Smooth muscle cell (in vitro differentiated cells): Measurements from ENCODE around the gene SEMA3G. TPM values are rescaled to one million over a fixed set of nuclear protein-coding genes. Genes with fewer than 3 reads are reported as not detected.

Experiments used
- DNase-seq: peaks from one replicate; lab custom pipeline; 2025; ENCODE audit not compliant: unreplicated experiment; lab: John Stamatoyannopoulos, UW
- H2AFZ ChIP-seq: fragments of 200-600 bp; sonication (generic); 2 replicates; pipeline ENCODE4 v1.6.0; 2016; ENCODE audit warnings: antibody characterized with exemption, low read depth, mild to moderate bottlenecking
- H3F3A ChIP-seq: fragments of 200-600 bp; sonication (generic); 2 replicates; pipeline ENCODE4 v1.6.0; 2017; ENCODE audit warnings: antibody characterized with exemption, low read depth
- H3K27ac ChIP-seq: fragments of 200-600 bp; sonication (generic); 2 replicates; pipeline ENCODE4 v1.5.1; 2016; ENCODE audit warnings: low read depth, mild to moderate bottlenecking
- H3K27me3 ChIP-seq: fragments of 200-600 bp; sonication (generic); 2 replicates; pipeline ENCODE4 v1.6.1; 2016; ENCODE audit warnings: low read depth, mild to moderate bottlenecking
- H3K36me3 ChIP-seq: fragments of 200-600 bp; sonication (generic); 2 replicates; pipeline ENCODE4 v1.5.1; 2016; ENCODE audit warnings: low read depth
- H3K4me1 ChIP-seq: fragments of 200-600 bp; sonication (generic); 2 replicates; pipeline ENCODE4 v1.5.1; 2016; ENCODE audit warnings: low read depth
- H3K4me2 ChIP-seq: fragments of 200-600 bp; sonication (generic); 2 replicates; pipeline ENCODE4 v1.6.0; 2016; ENCODE audit warnings: mild to moderate bottlenecking
- H3K4me3 ChIP-seq: fragments of 200-600 bp; sonication (generic); 2 replicates; pipeline ENCODE4 v1.5.1; 2016; ENCODE audit warnings: mild to moderate bottlenecking
- H3K79me2 ChIP-seq: fragments of 200-600 bp; sonication (generic); 2 replicates; pipeline ENCODE4 v1.6.0; 2016; ENCODE audit warnings: low read depth, mild to moderate bottlenecking
- H3K9ac ChIP-seq: fragments of 200-600 bp; sonication (generic); 2 replicates; pipeline ENCODE4 v1.6.0; 2016; ENCODE audit warnings: low read depth
- H3K9me3 ChIP-seq: fragments of 200-600 bp; sonication (generic); replicated peaks from 2 replicates; pipeline ENCODE4 v1.5.1; 2016; ENCODE audit warnings: low read depth
- H4K20me1 ChIP-seq: fragments of 200-600 bp; sonication (generic); 2 replicates; pipeline ENCODE4 v1.6.0; 2016; ENCODE audit warnings: low read depth
- WGBS: methylation state at CpG from one replicate; pipeline ENCODE4 v1.1.7; 2016; ENCODE audit warnings: low lambda C conversion rate; 5-methylcytosine and 5-hydroxymethylcytosine counted together
- polyA plus RNA-seq: library from polyadenylated mRNA; unstranded; fragments of >200 nt; fragmentation: Nextera tagmentation; extraction: Ambion mirVana; gene quantifications from 2 replicates; pipeline ENCODE4 v1.2.1, GENCODE V29; 2016
- total RNA-seq: library from RNA; depleted of rRNA; stranded (reverse); fragments of >200 nt; gene quantifications from 2 replicates; pipeline ENCODE4 v1.2.3, GENCODE V29; 2014
- TF ChIP-seq, protein P1 (sequence below): fragments of 200-600 bp; sonication (generic); IDR thresholded peaks from 2 replicates; pipeline ENCODE4 v1.5.1; 2017; ENCODE audit warnings: borderline replicate concordance, mild to moderate bottlenecking, antibody characterized with exemption; ENCODE audit not compliant: insufficient read depth, poor library complexity, severe bottlenecking

SEMA3G gene
- total and polyA plus RNA-seq, 2 experiments from 2014 or later = 0.09 TPM

DNA sequence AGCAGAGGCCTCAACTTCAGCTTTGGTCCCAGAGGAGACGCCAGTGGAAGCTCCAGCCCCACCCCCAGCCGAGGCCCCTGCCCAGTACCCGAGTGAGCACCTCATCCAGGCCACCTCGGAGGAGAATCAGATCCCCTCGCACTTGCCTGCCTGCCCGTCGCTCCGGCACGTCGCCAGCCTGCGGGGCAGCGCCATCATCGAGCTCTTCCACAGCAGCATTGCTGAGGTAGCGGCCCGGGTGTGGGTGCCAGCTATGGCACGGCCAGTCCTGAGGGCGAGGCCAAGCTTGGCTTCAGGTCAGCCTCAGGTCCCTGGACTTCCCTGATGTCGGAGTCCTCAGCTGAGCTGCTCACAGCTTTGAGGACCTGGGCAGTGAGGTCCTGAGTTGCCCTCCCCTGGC is 44.5 kb upstream of the SEMA3G start:
- H3K9ac ChIP-seq = no peak overlapping the region
- H3K4me3 ChIP-seq = no peak overlapping the region
- no peak for DNase-seq
- no peaks in the 10 kb centered on the region for H3F3A ChIP-seq
- no peaks in the 10 kb centered on the region for H3K9me3 ChIP-seq
- peaks cover 44% of the 10 kb centered on the region for H4K20me1 ChIP-seq
- TF ChIP-seq, protein P1, sequence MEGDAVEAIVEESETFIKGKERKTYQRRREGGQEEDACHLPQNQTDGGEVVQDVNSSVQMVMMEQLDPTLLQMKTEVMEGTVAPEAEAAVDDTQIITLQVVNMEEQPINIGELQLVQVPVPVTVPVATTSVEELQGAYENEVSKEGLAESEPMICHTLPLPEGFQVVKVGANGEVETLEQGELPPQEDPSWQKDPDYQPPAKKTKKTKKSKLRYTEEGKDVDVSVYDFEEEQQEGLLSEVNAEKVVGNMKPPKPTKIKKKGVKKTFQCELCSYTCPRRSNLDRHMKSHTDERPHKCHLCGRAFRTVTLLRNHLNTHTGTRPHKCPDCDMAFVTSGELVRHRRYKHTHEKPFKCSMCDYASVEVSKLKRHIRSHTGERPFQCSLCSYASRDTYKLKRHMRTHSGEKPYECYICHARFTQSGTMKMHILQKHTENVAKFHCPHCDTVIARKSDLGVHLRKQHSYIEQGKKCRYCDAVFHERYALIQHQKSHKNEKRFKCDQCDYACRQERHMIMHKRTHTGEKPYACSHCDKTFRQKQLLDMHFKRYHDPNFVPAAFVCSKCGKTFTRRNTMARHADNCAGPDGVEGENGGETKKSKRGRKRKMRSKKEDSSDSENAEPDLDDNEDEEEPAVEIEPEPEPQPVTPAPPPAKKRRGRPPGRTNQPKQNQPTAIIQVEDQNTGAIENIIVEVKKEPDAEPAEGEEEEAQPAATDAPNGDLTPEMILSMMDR = no peak
- 94% methylated on average over 18 of the region's 18 CpGs for WGBS
- H3K4me2 ChIP-seq = no peak overlapping the region
- no peak overlapping the region for H3K27ac ChIP-seq
- no peaks in the 10 kb centered on the region for H3K36me3 ChIP-seq
- no peaks in the 10 kb centered on the region for H3K27me3 ChIP-seq
- H3K4me1 ChIP-seq = no peaks in the 10 kb centered on the region
- H2AFZ ChIP-seq = no peak overlapping the region
- H3K79me2 ChIP-seq = no peaks in the 10 kb centered on the region

GRCh38 chr3:52488746-52489145 is 43.8 kb upstream of the SEMA3G start:
- H3K79me2 ChIP-seq = no peaks in the 10 kb centered on the region
- H3F3A ChIP-seq = no peaks in the 10 kb centered on the region
- H3K27me3 ChIP-seq = no peaks in the 10 kb centered on the region
- no peak overlapping the region for H3K4me3 ChIP-seq
- H3K9me3 ChIP-seq = no peaks in the 10 kb centered on the region
- H3K36me3 ChIP-seq = no peaks in the 10 kb centered on the region
- no peak overlapping the region for H2AFZ ChIP-seq
- TF ChIP-seq, protein P1 = no peak
- DNase-seq = no peak
- 95% methylated on average over 3 of the region's 3 CpGs for WGBS
- no peak overlapping the region for H3K27ac ChIP-seq
- no peak overlapping the region for H3K9ac ChIP-seq
- H3K4me2 ChIP-seq = no peak overlapping the region
- H4K20me1 ChIP-seq = peaks cover 51% of the 10 kb centered on the region
- H3K4me1 ChIP-seq = no peaks in the 10 kb centered on the region

DNA sequence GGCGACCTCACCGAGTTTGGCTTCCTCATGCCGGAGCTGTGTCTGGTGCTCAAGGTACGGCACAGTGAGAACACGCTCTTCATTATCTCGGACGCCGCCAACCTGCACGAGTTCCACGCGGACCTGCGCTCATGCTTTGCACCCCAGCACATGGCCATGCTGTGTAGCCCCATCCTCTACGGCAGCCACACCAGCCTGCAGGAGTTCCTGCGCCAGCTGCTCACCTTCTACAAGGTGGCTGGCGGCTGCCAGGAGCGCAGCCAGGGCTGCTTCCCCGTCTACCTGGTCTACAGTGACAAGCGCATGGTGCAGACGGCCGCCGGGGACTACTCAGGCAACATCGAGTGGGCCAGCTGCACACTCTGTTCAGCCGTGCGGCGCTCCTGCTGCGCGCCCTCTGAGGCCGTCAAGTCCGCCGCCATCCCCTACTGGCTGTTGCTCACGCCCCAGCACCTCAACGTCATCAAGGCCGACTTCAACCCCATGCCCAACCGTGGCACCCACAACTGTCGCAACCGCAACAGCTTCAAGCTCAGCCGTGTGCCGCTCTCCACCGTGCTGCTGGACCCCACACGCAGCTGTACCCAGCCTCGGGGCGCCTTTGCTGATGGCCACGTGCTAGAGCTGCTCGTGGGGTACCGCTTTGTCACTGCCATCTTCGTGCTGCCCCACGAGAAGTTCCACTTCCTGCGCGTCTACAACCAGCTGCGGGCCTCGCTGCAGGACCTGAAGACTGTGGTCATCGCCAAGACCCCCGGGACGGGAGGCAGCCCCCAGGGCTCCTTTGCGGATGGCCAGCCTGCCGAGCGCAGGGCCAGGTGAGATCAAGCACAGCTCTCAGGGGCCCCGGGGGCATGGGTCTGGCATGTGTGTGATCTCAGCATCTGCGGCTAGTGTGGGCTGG is 43.1 kb upstream of the SEMA3G start:
- Histone ChIP-seq H3K27ac (no peak overlapping the region), H3K9ac (no peak overlapping the region), H4K20me1 (peaks cover 57% of the 10 kb centered on the region), H3F3A (peaks cover 4% of the 10 kb centered on the region), H2AFZ (no peak overlapping the region), H3K4me2 (no peak overlapping the region), H3K36me3 (no peaks in the 10 kb centered on the region), H3K79me2 (no peaks in the 10 kb centered on the region), H3K4me3 (no peak overlapping the region), H3K4me1 (no peaks in the 10 kb centered on the region), H3K27me3 (no peaks in the 10 kb centered on the region), H3K9me3 (no peaks in the 10 kb centered on the region)
- WGBS = 98% methylated on average over 57 of the region's 59 CpGs
- TF ChIP-seq, protein P1 = no peak
- DNase-seq = no peak
